Activated T-helper 1 cell treated with anti-CD3 and anti-CD28 coated beads, Interleukin-2, amount 50 U/mL, for 16 hours (primary cell): ENCODE measurements around the gene DOK6.

ENCODE experiments used
- DNase-seq, 2 donors: peaks; one replicate each; pipeline ENCODE4 v3.0.0-alpha.2; 2020; ENCODE audit warnings: low read depth in 1 of 2, low spot score in 1 of 2

The DOK6 gene

DNA sequence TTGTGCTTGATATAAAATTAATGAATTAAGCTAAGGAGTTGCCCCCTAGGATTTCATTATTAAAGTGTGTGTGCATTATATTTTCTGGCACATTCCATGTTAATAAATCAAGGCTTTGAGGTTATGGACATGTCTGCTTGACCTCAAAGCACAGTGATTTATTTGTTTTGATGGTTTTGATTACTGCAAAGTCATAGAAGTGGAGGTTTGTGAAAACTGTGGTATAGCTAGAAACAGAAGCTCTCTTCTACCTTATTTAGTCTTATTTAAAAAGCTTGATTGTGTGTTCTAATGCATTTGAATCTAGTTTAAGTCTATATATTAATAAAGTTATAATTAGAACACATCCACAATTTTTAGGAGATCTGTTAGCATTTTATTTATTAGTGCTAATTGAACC lies 32.2 kb downstream of the DOK6 start:
- DNase-seq = no peak

- no peak for DNase-seq
Measured at GRCh38 chr18:69435000-69435399, 34.3 kb downstream of the DOK6 start.

GRCh38 chr18:69444221-69444620 lies 43.5 kb downstream of the DOK6 start:
- DNase-seq = no peak

DNA sequence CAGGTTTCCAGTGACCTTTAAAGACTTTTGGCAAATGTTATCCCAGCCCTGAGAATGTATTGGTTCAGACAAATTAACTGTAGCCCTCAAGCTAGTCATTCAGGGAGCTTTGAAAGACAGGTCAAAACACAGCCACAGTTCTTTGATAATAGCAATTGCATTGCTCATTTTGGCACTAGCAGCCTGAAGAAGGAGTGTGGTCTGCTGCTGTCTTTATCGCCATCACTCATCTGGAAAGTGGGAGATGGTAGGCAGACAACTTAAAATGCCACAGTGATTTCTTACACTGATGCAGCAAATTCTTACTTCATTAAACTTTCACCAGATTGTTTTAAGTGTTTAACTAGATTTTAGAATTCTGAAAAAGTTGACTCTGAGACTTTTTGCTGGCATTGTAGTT lies 47.2 kb downstream of the DOK6 start:
- no peak for DNase-seq

DNA sequence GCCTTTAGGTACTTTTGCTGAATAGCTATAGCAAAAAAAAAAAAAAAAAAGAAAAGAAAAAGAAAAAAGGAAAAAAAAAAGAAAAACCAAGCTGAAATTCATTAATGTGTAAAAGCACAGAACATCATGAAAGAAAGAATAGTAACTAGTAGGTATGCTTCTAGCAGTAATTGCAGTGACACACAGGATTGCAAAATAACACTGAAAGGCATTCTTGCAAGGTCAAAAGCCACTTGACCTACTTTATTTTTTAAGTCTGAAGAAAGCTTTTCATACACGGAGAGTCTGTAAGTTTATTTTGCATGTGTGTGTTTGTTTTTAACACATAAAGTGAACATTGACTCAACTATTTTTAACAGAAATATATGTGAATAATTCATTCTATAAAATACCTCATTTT lies 54.4 kb downstream of the DOK6 start:
- no peak for DNase-seq

DNA sequence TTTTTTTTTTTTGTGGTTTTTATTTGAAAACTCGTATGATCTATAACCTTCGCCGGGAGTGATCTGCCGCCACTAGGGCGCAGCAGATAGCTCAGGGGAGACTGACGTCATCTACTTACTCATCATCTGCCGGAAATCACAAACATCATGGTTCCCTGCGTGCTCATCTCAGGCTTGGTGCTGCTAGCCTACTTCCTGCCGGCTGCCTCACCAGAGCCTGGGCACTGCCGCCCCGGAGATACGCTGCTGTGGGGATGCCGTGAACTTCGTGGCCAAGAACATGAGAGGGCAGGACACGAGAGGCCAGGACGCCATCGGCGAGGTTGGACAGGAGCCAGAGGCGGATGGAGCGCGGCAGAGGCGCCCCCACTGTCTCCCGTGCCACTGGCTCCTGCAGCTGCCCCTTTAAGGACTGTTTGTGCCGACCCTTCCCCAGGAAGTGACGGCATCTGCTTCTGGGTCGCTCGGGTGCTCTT lies 68.8 kb downstream of the DOK6 start:
- peak in 1 of 2 donors; percentile 10 for DNase-seq

GRCh38 chr18:69480460-69480859 lies 79.8 kb downstream of the DOK6 start:
- no peak for DNase-seq

- no peak for DNase-seq
Measured at GRCh38 chr18:69483574-69483973, 82.9 kb downstream of the DOK6 start.

DNA sequence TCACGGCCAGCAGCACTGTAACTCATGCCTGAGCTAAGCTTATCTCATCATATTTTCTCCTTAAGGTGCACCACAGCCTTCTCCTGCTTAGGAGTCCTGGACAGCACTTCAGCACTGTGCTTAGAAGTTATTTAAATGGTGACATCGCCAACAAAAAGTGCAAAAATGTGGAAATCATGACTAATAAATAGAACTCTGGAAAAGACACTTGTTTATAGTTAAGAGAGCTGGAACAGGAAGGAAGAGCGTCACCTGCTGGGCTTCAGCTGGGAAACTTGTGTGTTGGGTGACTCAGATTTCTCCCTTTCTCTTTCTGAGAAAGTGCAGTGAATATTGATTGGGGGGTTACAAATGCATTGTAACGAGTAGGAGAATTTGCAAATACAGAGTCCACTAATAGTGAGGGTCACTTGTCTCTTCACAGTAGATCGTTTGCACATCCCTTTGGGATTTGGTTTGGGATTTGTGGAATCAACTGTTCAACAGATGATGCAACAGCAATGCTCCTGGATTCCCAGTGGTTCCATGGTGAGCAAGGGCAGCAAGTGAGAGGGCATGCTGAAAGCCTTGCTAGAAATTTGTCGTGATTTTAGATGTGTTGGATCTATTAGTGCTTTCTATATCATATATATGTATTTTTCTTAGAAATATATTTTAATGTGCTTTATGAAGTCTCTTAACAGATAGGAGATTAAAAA lies 84.2 kb downstream of the DOK6 start:
- no peak for DNase-seq

GRCh38 chr18:69487488-69488394 lies 87.1 kb downstream of the DOK6 start:
- DNase-seq = no peak

GRCh38 chr18:69490072-69490471 lies 89.4 kb downstream of the DOK6 start:
- DNase-seq = no peak

- no peak for DNase-seq
Measured at GRCh38 chr18:69490813-69491212, 90.1 kb downstream of the DOK6 start.

DNA sequence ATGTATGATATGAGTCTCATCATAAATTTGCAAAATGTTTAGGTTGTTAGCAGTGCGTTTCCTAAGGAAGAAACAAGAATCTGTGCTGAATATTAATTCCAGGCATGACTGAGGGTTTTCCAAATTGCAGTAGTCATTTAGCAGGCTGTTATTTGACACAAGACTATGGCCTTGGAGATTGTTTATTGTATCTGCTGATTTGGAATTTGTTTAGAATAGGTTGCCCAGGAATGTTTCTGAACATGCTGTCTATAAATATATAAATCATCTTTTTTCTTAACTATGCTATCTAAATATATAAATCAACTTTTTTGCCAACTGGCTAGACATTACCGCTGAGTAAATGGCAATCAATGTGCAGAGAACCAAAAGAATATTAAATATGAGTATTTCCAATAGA lies 90.9 kb downstream of the DOK6 start:
- no peak for DNase-seq

DNA sequence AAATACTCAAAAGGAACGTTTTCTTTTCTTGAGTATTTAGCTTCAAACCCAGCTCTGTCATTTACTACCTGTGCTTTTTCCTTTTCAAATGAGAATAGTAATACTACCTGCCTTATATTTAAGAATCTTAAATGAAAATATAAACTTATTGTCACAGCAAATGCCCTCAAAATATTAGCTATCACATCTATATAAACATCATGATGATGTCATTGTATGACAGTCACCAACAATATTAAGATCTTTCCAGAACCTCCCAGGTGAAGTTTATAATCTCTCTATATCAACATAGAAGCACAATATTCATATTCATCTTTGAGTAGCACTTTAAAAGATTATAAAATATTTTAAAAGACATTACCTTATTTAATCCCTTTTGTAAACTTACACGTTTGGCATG lies 92.2 kb downstream of the DOK6 start:
- DNase-seq = no peak

- DNase-seq = no peak
Measured at GRCh38 chr18:69494841-69495240, 94.2 kb downstream of the DOK6 start.

- no peak for DNase-seq
Measured at GRCh38 chr18:69495338-69495737, 94.7 kb downstream of the DOK6 start.

- DNase-seq = no peak
Measured at GRCh38 chr18:69495841-69496533, 95.3 kb downstream of the DOK6 start.

GRCh38 chr18:69518989-69519388 lies 118.3 kb downstream of the DOK6 start:
- no peak for DNase-seq

- DNase-seq = no peak
Measured at GRCh38 chr18:69523582-69523981, 122.9 kb downstream of the DOK6 start.

- no peak for DNase-seq
Measured at GRCh38 chr18:69528435-69528834, 127.7 kb downstream of the DOK6 start.

GRCh38 chr18:69529151-69529550 lies 128.5 kb downstream of the DOK6 start:
- no peak for DNase-seq

GRCh38 chr18:69531973-69532372 lies 131.3 kb downstream of the DOK6 start:
- DNase-seq = no peak
